HG02623 (cell line): Measurements from ENCODE around the gene ZHX3.
"Not testable (repeated sequence)": the region's sequence is repeated elsewhere in the genome, so short reads cannot be mapped to it uniquely, and the experiment has no call there.

Experiments
- ATAC-seq: cut with Tn5 transposase; IDR thresholded peaks from one replicate; pipeline ENCODE4 v1.9.1; 2021; ENCODE audit warnings: moderate library complexity; ENCODE audit not compliant: unreplicated experiment

ZHX3 gene

DNA sequence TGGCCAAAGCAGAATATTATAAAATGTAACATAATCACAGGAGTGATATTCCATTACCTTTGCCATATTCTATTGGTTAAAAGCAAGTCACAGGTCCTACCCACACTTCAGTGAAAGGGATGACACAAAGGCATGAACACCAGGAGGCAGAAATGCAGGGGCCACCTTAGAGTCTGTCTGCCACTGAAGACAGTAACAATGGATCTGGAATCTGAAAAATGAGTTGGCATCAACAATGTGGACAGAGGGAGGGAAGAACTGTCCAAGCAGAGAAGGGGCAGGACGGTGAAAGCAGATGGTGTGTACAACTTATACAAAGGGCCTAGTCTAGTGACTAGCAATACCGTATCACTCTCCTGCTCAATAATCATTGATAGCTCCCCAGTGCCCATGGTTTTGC is 16.5 kb upstream of the ZHX3 start:
- ATAC-seq, result no peak

DNA sequence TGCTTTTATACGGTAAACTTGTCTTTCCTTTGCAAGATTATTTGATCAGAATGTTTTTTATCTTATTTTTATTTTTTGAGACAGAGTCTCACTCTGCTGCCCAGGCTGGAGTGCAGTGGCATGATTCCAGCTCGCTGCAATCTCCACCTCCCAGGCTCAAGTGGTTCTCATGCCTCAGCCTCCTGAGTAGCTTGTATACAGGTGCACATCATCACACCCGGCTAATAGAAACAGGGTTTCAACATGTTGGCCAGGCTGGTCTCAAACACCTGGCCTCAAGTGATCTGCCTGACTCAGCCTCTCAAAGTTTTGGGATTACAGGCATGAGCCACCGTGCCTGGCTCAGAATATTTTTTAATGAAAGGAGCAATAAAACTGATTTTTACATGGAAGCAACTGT is 14.2 kb upstream of the ZHX3 start:
- no peak for ATAC-seq

DNA sequence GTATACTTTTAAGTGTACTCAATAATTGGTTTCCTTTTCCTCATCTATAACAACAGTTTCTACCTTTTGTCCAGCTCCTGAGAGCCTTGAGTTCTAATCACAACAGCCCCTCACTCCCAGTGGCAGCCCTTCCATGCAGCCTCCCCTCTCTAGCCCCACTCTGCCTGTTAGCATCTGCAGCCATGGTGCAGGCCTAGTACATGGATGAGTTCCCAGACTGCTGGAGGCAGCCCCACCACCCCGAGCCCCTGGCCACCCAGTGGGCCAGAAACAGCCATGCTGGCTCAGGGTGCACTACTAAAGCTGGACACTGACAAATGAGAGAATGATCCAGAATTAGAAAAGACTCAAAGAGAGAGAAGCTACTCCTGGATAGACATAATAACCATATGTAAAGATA is 13.4 kb upstream of the ZHX3 start:
- no peak for ATAC-seq

DNA sequence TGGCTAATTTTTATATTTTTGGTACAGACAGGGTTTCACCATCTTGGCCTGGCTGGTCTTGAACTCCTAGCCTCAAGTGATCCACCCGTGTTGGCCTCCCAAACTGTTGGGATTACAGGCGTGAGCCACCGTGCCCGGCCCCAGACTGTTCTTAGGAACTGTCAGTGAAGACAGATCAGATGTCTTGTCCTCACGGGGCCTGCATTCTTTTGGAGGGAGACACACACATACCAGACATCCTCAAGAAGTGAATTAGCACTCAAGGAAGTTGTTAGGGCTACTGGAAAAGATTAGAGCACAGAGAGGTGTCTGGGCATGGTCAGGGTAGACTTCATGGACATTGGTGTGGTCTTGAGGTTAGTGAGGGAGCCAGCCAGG is 12.8 kb upstream of the ZHX3 start:
- no peak for ATAC-seq

DNA sequence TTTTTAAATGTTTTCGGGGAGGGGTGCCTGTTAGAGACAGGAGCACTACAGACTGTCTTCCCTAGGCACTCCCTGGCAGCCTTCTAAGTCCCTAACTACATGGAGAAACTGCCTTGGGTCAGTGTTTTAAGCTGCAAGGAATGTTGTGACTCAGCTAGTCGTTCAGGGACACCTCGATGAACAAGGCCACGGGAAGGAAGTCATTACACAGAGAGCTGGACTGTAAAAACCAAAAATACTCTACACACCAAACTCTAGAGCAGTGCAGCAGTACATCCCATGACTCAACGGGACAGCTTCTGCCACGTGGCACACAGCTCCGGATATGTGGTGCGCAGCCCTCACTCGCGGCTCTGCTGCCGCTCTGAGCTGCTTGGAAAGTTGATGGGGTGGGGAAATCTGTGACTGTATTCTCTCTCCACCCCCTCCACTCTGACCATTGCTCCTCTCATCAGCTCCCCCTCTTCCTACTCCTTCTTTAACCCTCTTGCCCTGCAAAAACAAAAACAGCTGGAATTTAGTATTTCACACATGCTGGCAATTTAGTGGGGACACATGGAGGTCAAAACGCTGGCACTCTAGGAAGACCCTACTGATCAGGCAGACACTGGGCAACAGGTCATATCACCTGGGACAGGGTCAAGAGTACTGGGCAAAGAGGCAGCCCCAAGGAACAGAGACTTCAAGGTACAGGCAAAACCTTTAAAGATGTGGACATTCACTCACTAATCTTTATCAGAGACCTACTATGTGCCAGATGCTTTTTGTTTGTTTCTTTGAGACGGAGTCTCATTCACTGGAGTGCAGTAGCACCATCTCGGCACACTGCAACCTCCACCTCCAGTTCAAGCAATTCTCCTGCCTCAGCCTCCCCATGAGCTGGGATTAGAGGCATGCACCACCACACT is 12.2 kb upstream of the ZHX3 start:
- ATAC-seq, result peak; percentile 61

DNA sequence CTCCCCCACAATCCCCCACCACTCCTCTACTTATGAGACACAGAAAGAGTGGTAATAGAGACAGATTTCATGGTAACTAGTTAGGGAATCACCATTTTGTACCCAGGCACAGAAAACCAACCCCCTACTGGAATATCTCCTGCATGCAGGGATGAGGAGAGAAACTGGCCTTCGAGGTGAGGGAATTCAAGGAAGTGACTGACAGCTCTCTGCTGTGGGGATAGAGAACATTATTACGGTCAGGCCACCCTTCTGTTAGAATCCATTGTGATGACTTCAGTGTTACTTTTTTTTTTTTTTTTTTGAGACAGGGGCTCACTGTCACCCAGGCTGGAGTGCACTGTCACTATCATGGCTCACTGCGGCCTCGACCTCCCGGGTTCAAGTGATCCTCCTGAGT is 9.6 kb upstream of the ZHX3 start:
- no peak for ATAC-seq

DNA sequence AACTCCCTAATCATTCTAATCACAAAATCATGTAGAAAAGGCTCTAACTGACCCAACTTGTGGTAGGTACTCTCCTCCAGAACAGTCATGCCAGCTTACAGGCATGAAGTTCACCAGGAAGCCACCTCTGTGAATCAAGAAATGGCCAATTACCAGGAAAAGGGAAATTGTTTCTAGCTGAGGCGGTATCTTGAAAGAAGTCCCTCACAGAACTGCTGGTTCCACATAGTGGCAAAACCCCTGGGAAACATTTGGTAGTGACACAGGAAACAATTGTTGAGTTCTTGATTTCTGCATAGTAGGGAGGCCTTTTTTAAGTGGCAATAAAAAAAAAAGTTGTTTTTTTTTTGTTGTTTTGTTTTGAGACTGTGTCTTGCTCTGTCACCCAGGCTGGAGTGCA is 3.4 kb upstream of the ZHX3 start:
- ATAC-seq, result no peak

DNA sequence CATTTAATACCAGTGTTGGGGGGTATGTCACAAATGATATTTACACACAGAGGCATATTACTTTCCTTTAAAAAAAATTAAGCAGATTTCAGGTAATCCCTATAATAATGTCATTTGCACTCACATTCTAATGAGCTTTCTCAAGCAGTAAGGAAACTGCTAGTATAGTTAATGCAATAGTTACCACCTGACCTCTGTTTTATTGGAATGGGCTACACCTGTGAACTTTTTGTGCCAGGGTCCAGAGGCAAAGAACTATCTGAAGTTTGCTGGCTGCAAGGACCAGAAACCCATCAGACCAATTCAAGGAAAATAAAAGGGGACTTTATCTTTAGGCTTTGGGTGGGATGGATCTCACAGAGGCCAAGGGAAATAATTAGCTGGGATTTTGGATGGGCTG is 2.9 kb upstream of the ZHX3 start:
- ATAC-seq, result no peak

DNA sequence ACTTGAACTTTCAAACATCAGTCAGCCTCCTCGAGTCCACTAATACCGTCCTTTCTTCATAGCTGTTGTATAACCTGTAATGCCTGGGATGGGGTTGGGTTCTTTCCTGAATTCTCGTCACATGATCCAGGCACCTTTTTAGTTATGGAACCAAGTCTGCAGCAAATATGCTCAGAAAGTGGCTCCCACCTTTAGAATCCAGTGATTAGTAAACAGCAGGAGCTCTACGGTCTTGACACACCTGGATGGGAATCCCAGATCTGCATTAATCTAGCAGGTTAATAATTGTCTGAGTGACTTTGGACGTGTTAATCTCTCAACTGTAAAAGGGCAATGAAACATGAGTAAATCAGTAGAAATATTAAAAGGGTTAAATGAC is 729 bp upstream of the ZHX3 start:
- no peak for ATAC-seq

DNA sequence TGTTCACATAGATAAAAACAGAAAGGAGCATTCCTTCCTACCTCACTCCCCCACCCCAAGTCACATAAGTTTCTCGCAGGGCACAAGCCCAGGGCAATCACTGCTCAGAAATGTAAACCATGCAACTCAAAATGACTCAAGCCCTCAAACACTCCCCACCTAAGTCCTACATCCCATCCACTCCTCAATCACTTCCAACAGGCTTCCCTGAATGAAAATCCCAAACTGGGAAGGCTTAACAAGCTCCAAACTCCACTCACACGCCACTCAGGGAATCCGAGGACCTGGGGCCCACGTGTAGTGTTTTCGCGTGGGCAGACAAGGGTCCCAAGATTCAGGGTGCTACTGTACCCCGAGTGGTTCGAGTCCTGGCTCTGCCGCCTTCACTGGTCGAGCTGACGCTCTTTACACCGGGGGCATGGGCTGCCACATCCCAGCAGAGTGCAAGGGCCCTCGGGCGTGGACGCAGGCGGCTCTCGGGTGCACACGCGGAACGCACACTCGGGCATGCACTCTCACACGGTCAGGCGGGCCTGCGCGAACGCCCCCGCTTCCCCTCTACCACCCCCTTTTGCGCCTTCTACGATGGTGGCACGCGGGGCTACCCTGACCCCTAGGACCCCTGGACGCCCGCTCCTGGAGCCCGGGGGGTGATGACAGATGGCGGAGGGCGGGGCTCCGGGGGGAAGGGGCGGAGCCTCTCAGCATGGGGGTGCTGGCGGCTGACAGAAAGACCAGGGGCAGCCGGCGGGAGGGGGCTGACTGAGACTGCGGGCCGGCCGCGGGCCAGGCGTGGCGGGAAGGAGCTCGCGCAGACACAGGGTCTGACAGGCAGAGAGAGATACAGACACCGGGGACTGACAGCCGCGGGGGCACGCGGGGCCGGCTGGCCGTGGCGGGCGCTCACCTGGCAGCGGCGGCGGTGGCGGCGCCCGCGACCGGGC is 657 bp downstream of the ZHX3 start:
- peak; percentile 60 for ATAC-seq

DNA sequence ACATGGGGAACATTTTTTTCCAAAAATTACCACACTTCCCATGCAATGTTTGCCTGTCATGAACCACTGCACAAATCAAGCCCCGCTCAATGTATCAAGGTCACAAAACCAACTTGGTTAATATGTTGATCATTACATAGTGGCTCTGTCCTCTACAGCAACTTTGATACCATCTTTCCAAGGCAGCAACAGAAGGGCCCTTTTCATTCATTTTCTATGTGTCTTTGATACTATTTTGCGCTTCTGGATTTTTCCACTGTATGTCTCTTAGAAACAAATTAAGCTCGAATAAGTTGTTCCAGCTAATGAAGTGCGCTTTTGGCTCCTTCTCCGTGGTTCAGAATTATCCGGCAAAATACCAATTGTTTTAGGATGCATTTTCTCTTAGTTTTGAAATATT is 1.5 kb downstream of the ZHX3 start:
- ATAC-seq, result no peak

DNA sequence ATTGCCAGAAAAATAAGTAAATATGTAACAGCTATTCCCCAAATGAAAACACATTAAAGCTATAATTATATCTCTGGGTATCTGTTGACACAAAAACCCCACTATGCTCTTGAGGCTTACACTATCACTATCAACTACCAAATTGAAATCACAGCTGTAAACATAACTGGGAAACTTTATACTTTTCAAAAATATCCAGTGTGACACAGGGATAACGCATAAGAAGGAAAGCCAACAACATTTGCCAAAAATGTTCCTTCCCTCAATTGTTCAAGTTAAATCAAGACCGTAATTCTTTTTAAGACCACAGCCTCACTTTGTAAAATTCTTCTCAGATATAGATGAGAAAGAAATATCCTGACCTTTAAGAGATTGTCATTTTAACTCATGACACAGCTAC is 3.1 kb downstream of the ZHX3 start:
- no peak for ATAC-seq

DNA sequence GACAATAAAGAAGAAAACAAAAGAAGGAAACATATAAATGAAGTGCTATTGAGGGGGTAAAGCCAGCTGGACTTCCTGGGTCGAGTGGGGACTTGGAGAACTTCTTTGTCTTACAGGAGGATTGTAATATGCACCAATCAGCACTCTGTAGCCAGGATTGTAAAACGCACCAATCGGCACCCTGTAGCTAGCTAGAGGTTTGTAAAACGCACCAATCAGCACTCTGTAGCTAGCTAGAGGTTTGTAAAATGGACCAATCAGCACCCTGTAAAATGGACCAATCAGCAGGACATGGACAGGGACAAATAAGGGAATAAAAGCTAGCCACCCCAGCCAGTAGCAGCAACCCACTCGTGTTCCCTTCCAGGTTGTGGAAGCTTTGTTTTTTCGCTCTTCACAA is 5.5 kb downstream of the ZHX3 start:
- not testable (repeated sequence) for ATAC-seq

DNA sequence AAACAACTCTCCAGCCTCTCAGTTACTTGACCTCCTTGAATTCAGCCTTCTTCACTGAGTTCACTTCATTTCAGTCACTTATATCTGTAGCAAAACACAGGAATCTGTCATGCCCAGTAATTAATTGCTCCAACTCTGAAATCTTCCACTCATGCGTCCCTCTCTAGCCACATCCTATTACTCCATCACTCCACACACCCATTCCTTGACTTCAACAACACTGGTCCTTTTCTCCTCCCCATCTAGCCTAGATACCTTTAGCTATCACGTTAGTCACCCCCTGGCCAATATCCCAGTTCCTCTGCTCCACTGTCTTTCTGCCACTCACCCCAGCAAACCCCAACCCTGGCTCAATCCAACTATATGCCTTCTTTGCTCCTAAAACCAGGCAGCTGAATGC is 7.7 kb downstream of the ZHX3 start:
- ATAC-seq, result no peak

DNA sequence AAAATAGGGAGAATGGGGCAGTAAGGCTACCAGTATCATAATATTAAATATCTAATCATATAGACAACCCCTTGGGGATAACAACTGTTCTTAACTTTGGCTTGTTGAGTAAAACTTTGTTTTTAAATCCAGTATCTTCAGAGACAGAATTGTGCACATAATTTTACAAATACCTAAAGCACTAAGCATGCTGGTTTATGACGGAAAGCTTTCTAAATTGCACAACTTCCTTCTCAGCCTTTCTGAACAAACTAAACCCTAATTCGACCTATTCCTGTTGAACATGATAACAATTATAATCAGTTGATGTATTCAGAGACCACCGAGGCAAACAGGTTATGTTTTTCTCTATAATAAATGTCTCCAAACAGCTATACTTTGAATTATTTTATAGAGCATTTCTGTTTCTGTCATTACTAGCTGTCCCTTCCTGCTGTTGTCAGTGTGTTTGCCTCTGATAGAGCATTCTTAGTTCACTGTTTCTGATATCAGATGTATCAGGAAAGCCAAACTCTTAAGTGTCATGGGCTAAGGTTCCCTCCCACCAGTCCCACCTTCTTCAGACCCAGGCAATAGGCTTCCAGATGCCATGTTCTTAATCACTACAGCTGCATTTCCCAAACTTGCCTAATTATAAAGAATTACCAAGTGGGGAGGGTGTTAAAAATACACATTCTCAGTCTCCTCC is 8.7 kb downstream of the ZHX3 start:
- ATAC-seq, result no peak

DNA sequence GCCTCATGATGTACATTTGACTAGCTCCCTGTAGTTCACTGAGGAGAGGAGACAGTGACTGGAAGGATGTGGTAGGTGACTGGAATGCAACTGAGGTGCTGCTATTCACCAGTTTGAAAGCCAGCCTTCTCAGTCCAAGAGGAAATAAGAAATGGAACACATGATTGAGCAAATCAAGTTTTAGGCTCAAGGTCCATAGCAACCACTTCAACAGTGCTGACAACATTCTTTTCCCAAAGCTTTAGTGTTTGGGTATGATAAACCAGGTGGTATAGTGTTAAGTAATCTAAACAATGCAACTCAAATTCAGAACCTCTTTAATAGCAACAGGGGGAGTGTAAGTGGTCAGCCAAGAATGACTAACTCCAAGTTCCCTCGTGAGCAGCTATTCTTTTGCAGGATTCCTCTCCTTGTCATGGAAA is 9.2 kb downstream of the ZHX3 start:
- ATAC-seq, result no peak

DNA sequence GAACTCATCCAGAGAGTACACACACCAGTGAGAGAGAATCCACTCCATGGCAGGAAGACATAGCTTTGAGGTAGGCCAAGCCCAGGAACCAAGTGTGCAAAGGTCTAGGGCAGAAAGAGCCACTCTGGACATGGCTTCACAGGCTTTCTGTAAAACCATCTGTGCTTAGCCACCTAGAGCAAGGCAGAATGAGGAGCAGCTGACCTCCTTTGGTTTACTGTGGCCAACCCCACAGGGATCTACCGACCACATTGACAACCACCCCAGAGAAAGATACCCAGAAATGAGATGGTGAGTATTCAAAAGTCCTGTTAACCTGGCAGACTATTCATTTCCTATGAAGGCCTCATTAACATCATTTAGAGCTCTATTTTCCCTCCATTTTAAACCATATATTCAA is 10.5 kb downstream of the ZHX3 start:
- ATAC-seq, result no peak

DNA sequence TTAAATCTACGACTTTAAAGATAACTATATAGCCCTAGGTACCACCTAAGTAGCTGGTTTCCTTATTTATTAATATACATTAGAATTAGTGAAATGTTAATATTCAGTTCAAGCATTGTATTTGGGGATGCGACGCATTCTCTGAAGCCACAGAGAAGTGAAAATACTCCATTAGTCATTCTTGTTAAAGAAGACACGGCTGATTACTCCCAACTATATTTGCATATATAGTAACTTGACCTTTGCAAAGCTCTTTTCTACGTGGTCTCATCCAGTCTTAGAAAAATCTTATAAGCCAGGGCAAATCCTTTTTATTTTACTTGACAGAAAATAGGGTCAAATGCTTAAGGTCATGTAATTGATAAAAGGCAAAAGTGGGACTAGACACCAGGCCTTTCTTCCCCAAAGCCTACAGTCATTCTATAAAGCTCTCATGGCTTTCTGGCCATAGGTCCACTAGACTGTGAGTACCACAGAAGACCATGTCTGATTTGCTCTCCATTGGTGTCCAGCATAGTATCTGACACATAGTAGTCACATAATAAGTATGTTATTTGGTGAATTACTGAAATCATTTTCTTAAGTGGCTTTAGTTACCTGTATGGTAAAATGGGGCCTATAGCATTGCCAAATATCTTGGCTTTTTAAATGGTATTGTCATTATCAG is 11.3 kb downstream of the ZHX3 start:
- ATAC-seq, result peak; percentile 90

DNA sequence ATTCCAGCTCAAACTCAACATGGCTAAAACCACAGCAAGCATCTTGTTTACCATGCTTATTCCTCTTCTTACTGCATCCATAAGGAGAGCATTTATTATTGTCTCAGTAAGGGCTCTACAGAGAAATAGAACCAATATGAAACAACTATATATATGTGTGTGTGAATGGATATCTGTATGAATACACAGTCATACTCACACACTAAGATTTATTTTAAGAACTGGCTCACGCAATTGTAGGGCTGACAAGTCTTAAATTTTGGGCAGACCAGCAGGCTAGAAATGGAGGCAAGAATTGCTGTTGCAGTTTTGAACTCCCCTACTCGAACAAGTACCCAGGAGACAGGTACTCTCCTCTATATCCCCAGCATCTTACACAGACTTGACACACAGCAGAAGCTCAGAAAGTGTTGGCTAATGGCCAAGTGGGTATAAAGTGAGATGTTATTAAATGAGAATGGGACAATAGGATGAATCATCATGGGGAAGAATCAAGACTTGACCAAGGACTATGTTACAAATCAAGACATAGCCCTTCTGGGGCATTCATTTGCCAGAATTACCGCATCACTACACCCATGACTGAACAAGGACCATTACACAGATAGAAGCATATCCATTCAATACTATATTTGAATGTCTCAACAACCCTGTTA is 13.0 kb downstream of the ZHX3 start:
- ATAC-seq, result no peak

DNA sequence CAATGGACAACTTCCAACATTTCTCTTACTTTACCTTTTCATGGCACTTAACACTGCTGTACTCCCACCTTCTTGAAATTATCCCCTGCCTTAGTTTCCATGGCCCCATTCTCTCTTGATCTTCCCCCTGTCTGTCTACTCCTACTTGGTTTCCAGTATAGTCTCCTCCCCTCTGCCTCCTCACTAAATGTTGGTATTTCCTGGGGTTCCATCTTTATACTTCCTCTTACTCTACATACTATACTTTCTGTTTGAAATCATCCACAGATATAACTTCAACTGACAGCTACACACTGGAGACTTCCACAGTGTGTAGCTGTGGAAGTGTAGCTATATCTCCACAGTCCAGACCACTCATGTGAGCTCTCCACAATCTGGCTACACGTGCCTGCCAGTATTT is 13.5 kb downstream of the ZHX3 start:
- no peak for ATAC-seq
